ENCODE results near the gene C7orf33.

Gene C7orf33

GRCh38 chr7:148545932-148546331 is 44.6 kb upstream of the C7orf33 start:
- Histone ChIP-seq H3K27ac (no peak overlapping the region), H3K4me2 (no peak overlapping the region), H3K27me3 (ENCODE audit: insufficient read depth, low read depth) (no peaks in the 10 kb centered on the region), H3K79me2 (ENCODE audit: insufficient read depth, low read depth) (no peaks in the 10 kb centered on the region), H3K9ac (no peak overlapping the region), H3K36me3 (ENCODE audit: insufficient read depth) (no peaks in the 10 kb centered on the region), H3K4me3 (IDR thresholded peaks at IDR 0.05; ENCODE audit: insufficient read depth, low read depth, low read length) (no peak overlapping the region), H4K20me1 (ENCODE audit: insufficient read depth) (no peaks in the 10 kb centered on the region), H2AFZ (ENCODE audit: low read depth) (no peak overlapping the region), H3K4me1 (ENCODE audit: low read depth, poor library complexity, severe bottlenecking) (peaks cover 18% of the 10 kb centered on the region)
- TF ChIP-seq CTCF (conservative IDR thresholded peaks at IDR 0.05; ENCODE audit: low read depth, low read length): no peak

GRCh38 chr7:148546857-148547256 is 43.7 kb upstream of the C7orf33 start:
- no peak overlapping the region for H3K4me3 ChIP-seq (IDR thresholded peaks at IDR 0.05; ENCODE audit: insufficient read depth, low read depth, low read length)

GRCh38 chr7:148547951-148548350 is 42.6 kb upstream of the C7orf33 start:
- H3K4me2 ChIP-seq: no peak overlapping the region
- no peak overlapping the region for H3K27ac ChIP-seq
- H3K36me3 ChIP-seq (ENCODE audit: insufficient read depth): no peaks in the 10 kb centered on the region
- H3K9ac ChIP-seq: no peak overlapping the region
- no peak overlapping the region for H2AFZ ChIP-seq (ENCODE audit: low read depth)
- no peaks in the 10 kb centered on the region for H3K27me3 ChIP-seq (ENCODE audit: insufficient read depth, low read depth)
- H3K4me1 ChIP-seq (ENCODE audit: low read depth, poor library complexity, severe bottlenecking): peaks cover 37% of the 10 kb centered on the region
- H3K79me2 ChIP-seq (ENCODE audit: insufficient read depth, low read depth): no peaks in the 10 kb centered on the region
- TF ChIP-seq CTCF (conservative IDR thresholded peaks at IDR 0.05; ENCODE audit: low read depth, low read length): no peak
- no peak overlapping the region for H3K4me3 ChIP-seq (IDR thresholded peaks at IDR 0.05; ENCODE audit: insufficient read depth, low read depth, low read length)
- H4K20me1 ChIP-seq (ENCODE audit: insufficient read depth): no peaks in the 10 kb centered on the region

More at GRCh38 chr7:148546857-148547256, 43.7 kb upstream of the C7orf33 start:
- H3K4me1 ChIP-seq (ENCODE audit: low read depth, poor library complexity, severe bottlenecking): peaks cover 27% of the 10 kb centered on the region
- H3K9ac ChIP-seq: no peak overlapping the region
- H3K27me3 ChIP-seq (ENCODE audit: insufficient read depth, low read depth): no peaks in the 10 kb centered on the region
- no peak overlapping the region for H2AFZ ChIP-seq (ENCODE audit: low read depth)
- TF ChIP-seq CTCF (conservative IDR thresholded peaks at IDR 0.05; ENCODE audit: low read depth, low read length): no peak
- no peak overlapping the region for H3K27ac ChIP-seq
- no peaks in the 10 kb centered on the region for H3K36me3 ChIP-seq (ENCODE audit: insufficient read depth)
- H3K79me2 ChIP-seq (ENCODE audit: insufficient read depth, low read depth): no peaks in the 10 kb centered on the region
- no peaks in the 10 kb centered on the region for H4K20me1 ChIP-seq (ENCODE audit: insufficient read depth)
- no peak overlapping the region for H3K4me2 ChIP-seq

GRCh38 chr7:148553979-148554378 is 36.6 kb upstream of the C7orf33 start:
- H2AFZ ChIP-seq (ENCODE audit: low read depth): no peak overlapping the region
- no peaks in the 10 kb centered on the region for H3K36me3 ChIP-seq (ENCODE audit: insufficient read depth)
- H3K27me3 ChIP-seq (ENCODE audit: insufficient read depth, low read depth): no peaks in the 10 kb centered on the region
- TF ChIP-seq CTCF (conservative IDR thresholded peaks at IDR 0.05; ENCODE audit: low read depth, low read length): no peak
- H3K4me2 ChIP-seq: no peak overlapping the region; the same call in 1 of the 2 replicates
- no peaks in the 10 kb centered on the region for H3K79me2 ChIP-seq (ENCODE audit: insufficient read depth, low read depth)
- no peak overlapping the region for H3K27ac ChIP-seq
- H3K4me1 ChIP-seq (ENCODE audit: low read depth, poor library complexity, severe bottlenecking): peaks cover 78% of the 10 kb centered on the region
- H3K4me3 ChIP-seq (IDR thresholded peaks at IDR 0.05; ENCODE audit: insufficient read depth, low read depth, low read length): no peak overlapping the region
- H4K20me1 ChIP-seq (ENCODE audit: insufficient read depth): no peaks in the 10 kb centered on the region
- no peak overlapping the region for H3K9ac ChIP-seq

Measured in KMS-11 (cell line).